Esophagus squamous epithelium (tissue), 4 donors: Measurements from ENCODE around the gene FRYL.

Experiments used
- CTCF ChIP-seq, 6 experiments: fragments of 450-650 bp in 4 of 6; fragments of 200-600 bp in 2 of 6; sonication (generic) in 2 of 6; IDR thresholded peaks; one replicate each; pipeline ENCODE4 v1.5.1; 2016 to 2019; ENCODE audit warnings: antibody characterized with exemption in 6 of 6, mild to moderate bottlenecking in 4 of 6, moderate library complexity in 4 of 6
- POLR2A ChIP-seq, 4 donors: fragments of 450-650 bp; IDR thresholded peaks; one replicate each; pipeline ENCODE4 v1.6.1; 2017; ENCODE audit warnings: antibody characterized with exemption in 4 of 4, mild to moderate bottlenecking in 4 of 4, moderate library complexity in 3 of 4

GRCh38 chr4:48602763-48603162, 177.3 kb downstream of the FRYL start:
- TF ChIP-seq CTCF (IDR thresholded peaks at IDR 0.05) (no peak), POLR2A (IDR thresholded peaks at IDR 0.05) (no peak)
